ENCODE measurements around the gene SMARCB1. TPM values are rescaled to one million over a fixed set of nuclear protein-coding genes. Genes with fewer than 3 reads are reported as not detected.
A peak's percentile ranks its signal among the peaks of the same experiment; 100 is the strongest.

Gene SMARCB1
- polyA plus RNA-seq, 12 donors = 54.2 to 121 (median 78.8) TPM; not detected in 1

DNA sequence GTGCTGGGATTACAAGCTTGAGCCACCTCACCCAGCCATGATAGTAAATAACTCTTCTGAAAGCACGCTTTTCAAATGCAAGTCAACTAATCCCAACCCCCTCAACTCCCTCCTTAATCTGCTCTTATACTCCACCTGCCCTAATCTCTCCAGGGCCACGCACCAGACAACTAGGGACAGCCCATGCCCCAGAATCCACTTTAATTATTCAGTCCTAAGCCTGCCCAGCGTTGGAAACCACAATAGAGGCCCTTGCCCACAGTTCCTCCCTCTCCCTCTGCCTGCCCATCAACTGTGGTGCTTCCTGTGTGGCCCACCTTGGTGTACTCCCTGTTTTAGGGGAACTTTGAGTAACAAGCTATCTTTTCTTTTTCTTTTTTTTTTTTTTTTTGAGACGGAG, 29.9 kb upstream of the SMARCB1 start:
- no peak for DNase-seq

DNA sequence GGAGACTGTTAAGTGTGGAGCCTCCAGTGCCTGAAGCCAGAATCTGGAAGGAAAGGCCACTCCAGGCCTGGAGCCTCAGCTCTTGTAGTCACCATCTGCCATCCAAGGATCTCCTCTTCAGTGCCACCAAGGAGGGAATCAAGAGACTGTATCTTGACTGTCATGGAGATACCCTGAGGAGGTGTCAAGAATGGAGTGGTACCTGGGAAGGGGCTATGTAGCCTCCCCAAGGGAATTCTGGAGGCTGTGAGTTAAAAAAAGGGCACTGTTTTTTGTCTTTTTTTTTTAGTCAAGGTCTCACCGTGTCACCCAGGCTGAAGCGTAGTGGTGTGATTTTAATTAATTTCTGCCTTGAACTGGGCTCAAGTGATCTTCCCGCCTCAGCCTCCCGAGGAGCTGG, 27.2 kb upstream of the SMARCB1 start:
- no peak for DNase-seq

DNA sequence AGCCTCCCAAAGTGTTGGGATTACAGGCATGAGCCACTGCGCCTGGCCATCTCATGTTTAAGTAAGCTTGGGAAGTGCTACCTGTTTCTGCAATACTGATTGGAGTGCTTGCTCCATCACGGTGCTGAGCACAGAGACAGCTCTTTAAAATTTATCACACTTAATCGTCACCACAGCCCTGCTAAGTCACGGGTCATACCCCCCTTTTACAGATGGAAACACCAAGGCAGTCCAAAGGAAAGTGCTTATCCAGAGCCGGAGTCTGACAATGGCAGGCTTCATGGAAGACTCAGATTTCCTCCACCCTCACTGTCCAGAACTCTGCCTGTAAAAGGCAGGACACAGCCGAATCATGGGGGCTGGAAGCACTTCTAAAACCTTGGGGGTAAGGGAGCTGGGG, 26.7 kb upstream of the SMARCB1 start:
- no peak for DNase-seq

DNA sequence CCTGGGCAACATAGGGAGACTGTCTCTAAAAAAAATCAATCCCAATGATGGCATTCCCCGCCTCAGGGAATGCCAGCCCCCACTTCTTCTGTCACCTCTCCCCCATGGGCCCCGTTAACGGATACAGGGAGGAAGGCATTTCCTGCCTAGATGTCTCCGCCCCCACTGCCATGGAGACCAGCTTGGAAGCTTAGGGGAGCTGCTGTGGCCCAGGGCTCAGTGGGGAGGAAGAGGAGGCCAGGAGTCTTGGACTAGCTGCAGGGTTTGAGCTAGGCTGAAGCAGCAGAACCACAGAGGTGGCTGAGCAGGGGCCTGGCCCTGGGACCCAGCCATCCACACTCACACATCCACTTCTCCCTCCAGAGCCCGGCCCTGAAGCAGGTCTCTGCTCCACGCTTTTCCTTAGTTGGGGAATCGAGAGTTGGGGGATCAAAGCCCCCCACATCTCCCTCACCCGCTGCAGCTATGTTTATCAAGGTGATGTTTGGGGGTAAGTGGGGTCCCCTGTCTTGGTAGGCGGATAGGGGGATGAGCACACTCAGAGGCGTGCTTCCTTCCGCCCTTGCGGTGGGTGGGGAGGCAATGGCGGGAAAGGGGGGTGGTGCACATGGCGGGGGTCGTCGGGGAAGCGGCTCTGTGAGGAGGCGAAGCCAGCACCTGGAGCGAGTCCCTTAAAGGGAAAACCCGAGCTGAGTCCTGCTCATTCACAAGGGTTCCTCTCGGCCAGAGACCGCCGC, 23.8 kb upstream of the SMARCB1 start, which contains the start of gene C22orf15:
C22orf15 (plus strand) TSS at position 149 of the 737 bp plus-strand sequence; CDS start at position 466, 317 bp downstream.
- DNase-seq = no peak

DNA sequence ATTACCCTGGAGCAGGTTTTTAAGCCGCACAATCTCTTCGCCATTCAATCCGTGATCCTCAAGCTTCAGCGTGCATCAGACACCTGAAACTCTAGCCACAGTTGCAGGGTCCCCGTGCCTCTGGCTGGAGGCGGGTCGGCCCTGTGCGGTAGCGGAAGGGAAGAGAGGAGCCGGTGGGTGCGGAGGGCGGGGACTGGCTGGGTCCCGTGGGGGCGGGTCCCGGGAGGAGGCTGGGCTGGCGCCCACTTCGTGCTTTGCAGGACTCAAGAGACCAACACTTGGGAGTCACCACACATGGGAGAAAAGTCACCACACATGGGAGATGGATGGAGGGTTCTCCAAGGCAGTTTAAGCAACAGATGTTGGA, 23.2 kb upstream of the SMARCB1 start:
- DNase-seq = no peak

DNA sequence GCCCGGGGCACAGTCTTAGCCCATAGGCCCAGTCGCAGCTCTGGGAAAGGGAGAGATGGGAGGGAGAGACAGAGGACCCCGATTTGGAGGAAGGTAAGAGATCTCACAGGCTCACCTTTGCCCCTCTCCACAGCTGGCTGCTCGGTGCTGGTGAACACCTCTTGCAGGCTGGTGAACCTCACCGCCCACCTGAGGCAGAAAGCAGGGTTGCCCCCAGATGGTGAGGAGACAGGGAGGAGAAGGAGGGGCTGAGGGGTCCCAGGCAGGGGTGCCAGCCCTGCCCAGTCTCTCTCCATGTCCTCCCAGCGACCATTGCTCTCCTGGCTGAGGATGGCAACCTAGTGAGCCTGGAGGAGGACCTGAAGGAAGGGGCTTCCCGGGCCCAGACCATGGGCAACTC, 22.8 kb upstream of the SMARCB1 start:
- DNase-seq = no peak

DNA sequence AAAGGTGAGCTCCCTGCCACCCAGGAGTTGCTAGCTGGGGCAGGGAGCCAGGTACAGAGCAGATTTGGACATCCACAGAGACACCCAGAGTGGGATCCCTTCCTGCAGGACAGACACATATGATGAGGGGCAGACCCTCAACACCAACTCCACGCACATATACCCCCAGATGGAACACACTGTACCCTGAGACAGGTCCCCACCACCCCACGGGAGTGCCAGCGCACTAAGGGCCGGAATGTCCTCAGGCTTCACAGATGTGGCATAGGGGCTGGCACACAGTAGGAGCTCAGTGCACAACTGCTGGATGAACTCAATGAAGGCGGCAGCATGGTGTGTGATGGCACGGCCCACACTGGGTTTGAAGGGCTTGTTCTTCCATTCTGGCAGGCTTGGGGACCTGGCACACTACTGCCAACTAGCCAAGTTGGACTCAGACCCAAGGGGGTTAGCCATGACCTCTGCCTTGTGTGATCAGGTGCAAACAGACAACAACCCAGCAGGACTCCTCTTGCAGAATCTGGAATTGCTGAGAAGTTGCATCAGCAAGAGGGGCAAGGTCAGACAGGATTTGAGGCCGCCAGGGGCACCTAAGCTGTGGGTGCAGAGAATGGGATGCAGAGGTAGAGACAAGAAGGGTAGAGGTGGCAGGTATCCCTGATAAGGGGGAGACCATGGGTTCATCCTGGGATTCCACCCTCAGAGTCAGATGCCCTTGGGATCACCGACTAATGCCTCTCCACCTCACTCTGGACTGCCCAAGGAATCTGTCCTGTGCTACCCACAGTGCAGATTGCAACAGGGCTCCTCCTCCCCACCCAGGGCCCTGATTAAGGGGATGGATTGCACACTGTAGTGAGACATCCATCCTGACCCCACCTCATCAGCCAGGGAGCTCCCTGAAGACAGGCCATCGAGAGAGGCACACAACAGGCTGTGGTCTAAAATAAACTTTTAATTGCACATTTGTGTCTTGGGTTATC, 21.6 kb upstream of the SMARCB1 start:
- DNase-seq = no peak

DNA sequence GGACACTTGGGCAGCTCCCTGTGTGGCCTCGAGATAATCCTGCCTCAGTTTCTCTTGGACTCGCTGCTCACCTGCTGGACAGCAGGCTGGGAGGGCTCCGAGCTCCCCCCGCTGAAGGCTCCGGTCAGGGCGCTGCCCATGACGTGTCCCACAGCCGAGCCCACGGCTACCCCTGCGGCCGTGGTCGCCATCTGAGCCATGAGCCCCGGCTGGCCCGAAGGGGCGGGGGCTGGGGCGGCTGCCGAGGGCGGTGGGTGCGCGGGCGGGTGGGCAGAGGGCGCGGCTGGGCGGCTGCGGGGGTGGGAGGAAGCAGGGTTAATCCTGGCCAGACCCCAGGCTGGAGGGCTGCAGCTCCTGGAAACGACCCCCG, 19.5 kb upstream of the SMARCB1 start:
- DNase-seq = no peak

DNA sequence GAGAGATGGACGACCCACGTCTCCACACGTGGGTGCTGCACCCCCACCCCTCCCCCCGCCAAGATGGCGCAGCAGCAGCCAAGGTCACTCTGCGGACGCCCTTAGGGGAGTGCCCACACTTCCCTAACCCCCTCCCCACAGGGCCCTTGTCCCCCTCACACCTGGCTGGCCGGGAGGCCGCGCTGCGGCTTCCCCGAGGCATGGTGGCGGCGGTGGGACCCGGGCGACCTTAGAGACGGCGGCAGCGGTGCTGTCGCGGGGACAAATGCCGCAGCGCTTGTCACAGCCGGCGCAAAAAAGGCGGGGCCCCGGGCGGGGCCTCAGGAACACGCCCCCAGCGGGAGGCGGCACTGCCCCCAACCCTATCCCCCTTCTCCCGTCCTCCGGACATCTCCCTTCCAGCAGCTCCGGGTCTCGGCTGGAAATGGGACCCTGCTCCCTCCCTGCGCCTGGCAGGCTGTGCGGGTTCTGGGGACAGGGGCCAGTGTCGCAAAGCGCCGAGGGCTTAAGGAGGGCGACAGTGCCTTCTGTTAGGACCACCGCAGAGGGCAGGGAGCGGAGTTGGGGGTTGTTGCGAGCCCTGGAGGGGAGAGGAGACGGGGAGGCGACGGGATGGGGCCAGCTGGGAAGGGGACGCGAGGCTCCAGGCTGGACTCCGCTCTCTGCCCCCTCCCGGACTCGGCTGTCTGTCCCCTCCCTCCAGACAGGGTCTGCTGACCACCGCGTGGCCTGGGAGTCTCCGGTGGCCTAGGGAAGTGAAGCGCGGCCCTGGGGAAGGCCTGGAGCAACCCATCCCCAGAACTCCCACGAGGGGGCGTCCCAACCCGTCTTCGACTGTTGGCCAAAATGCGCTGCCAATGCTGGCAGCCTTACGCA, 18.9 kb upstream of the SMARCB1 start, which contains the start of gene CHCHD10:
CHCHD10 (minus strand) TSS at position 300 of the 876 bp plus-strand sequence; CDS start at position 202, 98 bp downstream.
- DNase-seq = peak; percentile 84

DNA sequence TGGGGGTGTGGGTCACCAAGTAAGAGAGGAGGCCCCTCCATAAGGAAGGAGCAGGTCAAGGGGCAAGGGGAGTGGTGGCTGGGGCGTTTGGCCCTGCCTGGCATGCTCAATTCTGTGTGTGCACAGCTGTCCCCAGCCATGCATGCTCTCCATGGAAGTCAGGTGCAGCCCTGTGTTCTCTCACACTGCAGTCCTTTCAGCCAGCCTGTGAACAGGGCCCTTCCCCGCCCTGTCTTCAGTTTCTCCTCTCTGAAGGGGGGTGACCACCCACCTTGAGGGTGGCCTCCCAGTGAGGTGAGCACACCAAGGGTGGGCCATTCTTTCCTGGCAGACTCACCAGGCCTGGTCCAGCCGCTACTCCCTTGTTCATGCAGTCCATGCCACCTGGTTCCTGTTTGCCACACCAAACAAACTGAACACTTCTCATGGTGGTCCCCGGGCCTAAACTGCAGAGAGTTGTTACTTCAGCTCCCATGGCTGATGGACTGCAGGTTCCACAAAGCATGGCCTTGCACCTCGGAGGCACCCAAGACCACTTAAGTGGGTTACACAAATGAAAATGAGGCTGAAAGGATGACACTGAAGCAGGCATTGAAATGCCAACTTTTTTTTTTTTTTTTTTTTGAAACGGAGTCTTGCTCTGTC, 17.3 kb upstream of the SMARCB1 start:
- no peak for DNase-seq

DNA sequence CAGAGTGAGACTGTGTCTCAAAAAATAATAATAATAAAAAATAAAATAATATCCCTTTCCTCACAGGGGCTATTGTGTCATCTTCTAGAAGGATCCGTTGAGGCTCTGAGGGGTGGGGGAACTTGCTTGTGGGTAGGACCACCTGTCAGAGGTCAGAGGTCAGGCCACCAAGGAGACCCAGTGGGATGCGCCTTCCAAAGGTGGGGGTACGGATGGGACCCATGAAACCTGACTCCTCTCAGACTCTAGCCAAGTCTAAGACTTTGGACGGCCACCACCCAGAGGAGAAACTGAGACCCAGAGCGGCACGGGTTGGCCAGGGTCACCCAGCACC, 14.5 kb upstream of the SMARCB1 start:
- DNase-seq = no peak

DNA sequence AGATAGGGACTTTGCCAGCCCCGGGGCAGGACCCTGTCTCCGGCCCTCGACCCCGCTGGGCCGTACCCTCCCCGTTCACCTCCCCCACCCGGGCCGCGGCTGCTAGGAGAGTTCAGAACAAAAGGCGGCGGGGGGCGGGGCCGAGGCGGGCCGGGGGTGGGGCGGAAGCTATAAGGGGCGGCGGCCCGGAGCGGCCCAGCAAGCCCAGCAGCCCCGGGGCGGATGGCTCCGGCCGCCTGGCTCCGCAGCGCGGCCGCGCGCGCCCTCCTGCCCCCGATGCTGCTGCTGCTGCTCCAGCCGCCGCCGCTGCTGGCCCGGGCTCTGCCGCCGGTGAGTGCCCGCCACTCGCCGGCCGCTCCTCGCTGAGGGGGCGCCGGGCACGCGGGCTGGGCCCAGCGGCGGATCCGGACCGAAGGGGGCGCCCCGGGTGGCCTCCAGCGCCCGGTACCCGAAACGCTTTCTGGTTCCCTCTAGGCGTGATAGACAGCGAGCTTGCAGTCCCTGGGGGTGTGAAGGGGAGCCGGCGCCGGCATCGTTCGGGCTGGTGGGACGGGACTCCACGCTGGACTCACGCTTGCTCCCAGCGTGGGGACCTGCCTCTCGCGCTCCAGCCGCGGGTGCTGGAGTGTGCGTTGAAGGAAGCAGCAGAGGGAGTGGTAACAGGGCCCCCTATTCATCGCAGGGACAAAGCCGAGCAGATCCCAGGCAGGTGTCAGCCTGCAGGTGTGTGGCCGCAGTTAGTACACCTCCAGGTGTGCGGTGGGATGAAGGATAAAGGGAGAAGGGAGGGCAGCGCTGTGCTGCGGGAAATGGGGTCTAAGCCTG, 13.9 kb upstream of the SMARCB1 start, which contains the start of gene MMP11:
MMP11 (plus strand) TSS at position 201 of the 825 bp plus-strand sequence; CDS start at position 223, 22 bp downstream.
- DNase-seq = no peak

DNA sequence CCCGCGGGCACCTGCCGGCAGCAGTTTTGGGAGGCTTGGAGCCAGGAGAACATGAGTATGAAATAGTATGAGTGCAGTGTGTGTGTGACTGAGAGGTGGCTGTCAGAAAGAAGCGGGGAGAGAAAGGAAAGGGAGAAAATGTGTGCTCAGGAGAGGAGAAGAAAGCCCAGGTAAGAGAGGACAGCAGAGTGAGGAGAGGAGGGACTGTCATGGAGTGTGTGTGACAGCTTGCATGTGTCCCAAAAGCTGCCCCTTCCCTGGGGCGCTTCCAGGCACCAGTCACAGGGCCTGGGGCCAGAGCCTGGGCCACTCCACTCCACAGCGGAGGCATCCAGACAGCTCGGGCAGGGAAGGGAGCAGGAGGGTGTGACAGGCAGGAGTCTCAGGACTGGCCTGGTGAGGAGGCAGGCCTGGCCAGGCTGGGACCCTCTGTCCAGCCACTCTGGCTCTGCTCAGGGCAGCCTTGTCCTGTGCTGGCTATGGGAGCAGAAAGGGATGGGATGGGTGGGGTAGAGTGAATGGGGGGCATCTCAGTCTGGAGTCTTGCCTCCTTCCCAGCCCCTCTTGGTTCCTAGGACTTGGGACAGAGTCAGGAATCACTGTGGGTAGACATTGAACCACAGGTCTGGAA, 13.2 kb upstream of the SMARCB1 start:
- no peak for DNase-seq

DNA sequence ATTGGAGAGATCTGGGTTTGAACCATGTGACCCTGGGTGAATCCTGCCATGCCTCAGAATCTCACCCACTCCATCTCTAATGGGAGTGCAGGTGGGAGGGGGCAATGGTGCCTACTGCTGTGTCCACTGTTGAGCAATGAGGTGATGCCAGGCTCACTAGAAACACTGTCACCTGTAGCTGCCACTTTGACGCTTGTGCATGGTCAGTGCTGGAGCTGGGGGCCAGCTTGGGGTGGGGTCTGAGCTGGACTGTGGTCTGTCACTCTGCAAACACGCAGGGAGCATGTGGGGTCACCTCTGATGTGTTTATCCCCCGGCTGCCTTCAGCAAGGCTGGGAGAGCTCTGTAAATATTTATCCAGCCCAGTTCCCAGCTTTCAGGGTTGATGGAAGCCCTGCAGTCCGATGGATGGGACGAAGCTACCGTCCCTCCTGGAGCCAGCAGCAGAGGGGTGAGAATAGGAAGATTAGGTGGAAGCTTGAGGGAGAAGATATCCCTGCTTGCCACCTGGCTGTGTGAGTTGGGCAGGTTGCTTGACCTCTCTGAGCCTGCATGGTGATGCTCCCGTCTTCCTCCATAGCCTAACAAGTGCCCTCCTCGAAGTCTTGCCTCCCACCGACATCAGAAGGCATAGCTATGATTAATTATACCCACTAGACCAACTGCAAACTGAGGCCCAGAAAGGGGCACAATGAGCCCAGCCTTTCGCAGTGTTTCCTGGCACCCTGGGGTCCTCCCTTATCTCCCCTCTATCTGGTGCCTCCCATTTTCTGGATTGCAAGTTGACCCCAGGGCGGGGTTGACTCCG, 12.4 kb upstream of the SMARCB1 start:
- DNase-seq = no peak

DNA sequence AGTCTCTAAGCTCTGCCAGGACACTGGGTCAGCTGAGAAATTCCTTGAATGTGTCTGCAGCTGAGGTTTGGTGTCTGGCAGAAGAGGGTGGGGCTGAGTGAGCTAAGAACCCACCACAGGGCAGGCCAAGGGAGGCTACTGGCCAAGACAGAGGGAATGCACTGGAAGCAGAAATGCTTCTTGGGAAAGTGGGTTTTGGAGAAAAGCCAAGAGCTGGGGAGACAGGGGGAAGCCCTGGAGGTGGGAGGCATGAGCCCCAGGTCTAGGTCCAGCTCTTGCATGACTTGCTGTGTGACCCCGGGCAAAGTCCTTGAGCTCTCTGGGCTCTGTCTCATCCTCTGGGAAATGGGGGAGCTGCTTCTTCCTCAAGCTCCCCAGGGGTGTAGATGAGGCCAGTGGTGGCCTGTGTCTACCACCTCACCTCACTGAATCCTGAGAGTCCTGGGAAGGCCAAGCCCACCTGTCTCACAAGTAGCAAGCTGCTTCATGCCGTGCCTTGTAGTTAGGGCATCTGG, 11.8 kb upstream of the SMARCB1 start:
- no peak for DNase-seq

DNA sequence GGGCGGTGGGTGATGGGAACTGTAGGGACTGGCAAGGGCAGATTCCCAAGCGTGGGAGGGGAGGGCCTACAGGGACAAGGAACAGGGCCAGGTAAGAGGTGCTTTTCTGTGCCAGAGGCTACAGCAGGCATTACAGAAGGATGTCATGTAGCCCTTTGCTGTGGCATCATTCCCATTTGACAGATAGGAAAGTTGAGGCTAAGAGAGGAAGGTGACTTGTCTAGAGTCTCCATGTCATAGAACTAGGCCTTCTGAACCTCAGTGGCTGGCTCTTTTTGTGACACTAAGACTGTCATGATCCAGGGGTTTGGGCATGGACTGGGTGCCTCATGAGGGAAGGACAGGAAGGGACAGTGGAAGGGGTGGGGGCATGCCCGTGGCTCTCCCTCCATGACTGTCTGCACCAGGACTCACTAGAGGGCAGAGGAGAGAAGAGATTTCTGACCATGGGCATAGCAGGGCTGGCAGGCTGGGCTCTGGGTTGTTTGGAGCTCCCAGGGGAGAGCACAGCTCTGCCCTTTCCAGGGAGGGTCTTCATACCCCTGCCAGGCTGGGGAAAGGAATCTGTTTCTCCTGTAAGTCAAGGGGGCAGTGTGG, 10.9 kb upstream of the SMARCB1 start:
- no peak for DNase-seq

DNA sequence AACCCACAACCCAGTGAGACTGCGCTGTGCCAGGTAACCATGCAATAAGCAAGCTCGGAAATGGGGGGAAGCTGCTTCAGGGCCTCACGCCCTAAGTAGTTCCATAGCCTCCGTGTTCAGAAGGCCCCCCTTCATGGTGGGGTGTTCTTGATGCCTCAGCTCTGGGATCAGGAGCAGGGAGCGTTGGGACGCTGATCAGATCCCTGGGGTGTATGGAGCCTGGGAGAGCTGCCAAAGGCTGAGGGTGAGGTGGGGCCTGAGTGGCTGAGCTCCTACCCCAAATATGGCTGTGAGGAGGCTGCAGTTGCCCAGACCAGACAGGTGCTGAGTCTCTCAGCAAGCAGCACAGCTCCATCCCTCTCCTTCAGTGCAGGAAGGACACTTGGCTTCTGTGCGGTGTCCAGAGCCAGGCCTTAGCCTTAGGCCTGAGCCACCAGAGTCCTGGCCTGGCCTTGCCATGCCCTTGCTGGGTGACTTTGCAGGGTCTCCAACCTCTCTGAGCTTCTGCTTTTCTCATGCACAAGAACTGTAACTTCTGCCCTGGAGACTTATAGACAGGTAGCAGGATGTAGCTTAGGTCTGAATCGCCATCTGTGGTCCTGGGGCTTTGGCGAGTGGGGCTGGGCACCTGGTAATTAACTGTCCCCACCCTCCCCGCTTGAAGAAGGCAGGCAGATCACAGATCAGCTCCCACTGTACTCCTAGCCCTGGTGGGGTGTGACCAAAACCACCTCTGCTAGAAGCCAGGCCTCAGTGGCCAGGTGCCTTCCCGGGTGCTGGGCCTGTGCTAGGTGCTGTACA, 8.8 kb upstream of the SMARCB1 start:
- DNase-seq = no peak

DNA sequence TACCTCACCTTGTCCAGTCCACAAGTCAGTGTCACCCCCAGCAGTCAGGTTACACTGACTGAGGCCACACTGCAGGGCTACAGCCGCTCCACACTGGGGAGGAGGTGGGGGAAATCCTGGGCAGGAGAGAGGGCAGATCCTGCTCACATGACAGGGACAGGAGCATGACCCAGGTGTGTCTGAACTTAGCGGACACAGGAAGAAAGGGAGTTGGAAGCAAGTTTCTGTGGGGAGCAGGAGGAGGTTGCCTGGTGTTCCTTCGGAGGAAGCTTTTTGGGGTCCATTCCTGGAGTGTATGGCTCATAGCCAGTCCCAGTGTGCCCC, 8.2 kb upstream of the SMARCB1 start:
- no peak for DNase-seq

All from muscle of arm (tissue), 12 donors.